Mesodermal cell (in vitro differentiated cells): ENCODE measurements around the gene ITIH5.
"Not testable (repeated sequence)": the region's sequence is repeated elsewhere in the genome, so short reads cannot be mapped to it uniquely, and the experiment has no call there.

Experiments used
- H3K27ac ChIP-seq: 2 replicates; pipeline ENCODE4 v1.7.0; 2013; ENCODE audit warnings: mild to moderate bottlenecking, low read depth, low read length, moderate library complexity; ENCODE audit not compliant: severe bottlenecking
- H3K36me3 ChIP-seq: 2 replicates; pipeline ENCODE4 v1.7.1; 2013; ENCODE audit warnings: mild to moderate bottlenecking, low read length, moderate library complexity; ENCODE audit not compliant: control insufficient read depth, insufficient read depth
- H3K4me1 ChIP-seq: one replicate; pipeline ENCODE4 v1.7.1; 2013; ENCODE audit warnings: mild to moderate bottlenecking, low read length; ENCODE audit not compliant: insufficient read depth, control insufficient read depth, poor library complexity, severe bottlenecking
- H3K4me3 ChIP-seq: 2 replicates; pipeline ENCODE4 v1.7.0; 2013; ENCODE audit warnings: low read length, control low read depth, mild to moderate bottlenecking; ENCODE audit not compliant: insufficient read depth, poor library complexity, severe bottlenecking; ENCODE audit errors: extremely low read depth
- H3K9me3 ChIP-seq: 2 replicates; pipeline ENCODE4 v1.7.1; 2013; ENCODE audit warnings: mild to moderate bottlenecking, low read length, moderate library complexity; ENCODE audit not compliant: control insufficient read depth
- WGBS, 2 experiments: methylation state at CpG; one replicate each; pipeline ENCODE4 v1.1.5; 2013; ENCODE audit warnings: missing lambda C conversion rate in 2 of 2; ENCODE audit not compliant: insufficient coverage in 2 of 2; 5-methylcytosine and 5-hydroxymethylcytosine counted together

The ITIH5 gene

GRCh38 chr10:7659560-7659959 lies 7.2 kb downstream of the ITIH5 start:
- Histone ChIP-seq H3K27ac (no peak overlapping the region), H3K4me3 (no peak overlapping the region), H3K36me3 (no peaks in the 10 kb centered on the region), H3K9me3 (no peaks in the 10 kb centered on the region), H3K4me1 (peaks cover 4% of the 10 kb centered on the region)
- 85 to 90% methylated on average over 2 to 3 of the region's 4 CpGs for WGBS, 2 experiments

GRCh38 chr10:7657552-7657951 lies 9.2 kb downstream of the ITIH5 start:
- H3K4me3 ChIP-seq = no peak overlapping the region
- no peak overlapping the region for H3K27ac ChIP-seq
- peaks cover 4% of the 10 kb centered on the region for H3K4me1 ChIP-seq
- no CpG with 5 or more reads among the region's 2 CpGs for WGBS, 2 experiments
- no peaks in the 10 kb centered on the region for H3K9me3 ChIP-seq
- no peaks in the 10 kb centered on the region for H3K36me3 ChIP-seq

GRCh38 chr10:7657079-7657478 lies 9.7 kb downstream of the ITIH5 start:
- WGBS, 2 experiments = 93 to 97% methylated on average over 8 to 9 of the region's 11 CpGs
- H3K36me3 ChIP-seq, H3K4me1 ChIP-seq, H3K9me3 ChIP-seq, H3K27ac ChIP-seq, H3K4me3 ChIP-seq: not testable (repeated sequence)

GRCh38 chr10:7651853-7652470 lies 14.8 kb downstream of the ITIH5 start:
- Histone ChIP-seq H3K9me3 (no peaks in the 10 kb centered on the region), H3K4me1 (no peaks in the 10 kb centered on the region), H3K4me3 (no peak overlapping the region), H3K36me3 (no peaks in the 10 kb centered on the region), H3K27ac (no peak overlapping the region)
- WGBS, 2 experiments = 85 to 95% methylated on average over 5 to 6 of the region's 7 CpGs

GRCh38 chr10:7649673-7650300 lies 17.0 kb downstream of the ITIH5 start:
- H3K27ac ChIP-seq = no peak overlapping the region
- no peaks in the 10 kb centered on the region for H3K9me3 ChIP-seq
- WGBS, 2 experiments = 80 to 90% methylated on average over 2 of the region's 6 CpGs
- H3K4me3 ChIP-seq = no peak overlapping the region
- H3K36me3 ChIP-seq = no peaks in the 10 kb centered on the region
- H3K4me1 ChIP-seq = no peaks in the 10 kb centered on the region

- Histone ChIP-seq H3K27ac (no peak overlapping the region), H3K9me3 (no peaks in the 10 kb centered on the region), H3K36me3 (no peaks in the 10 kb centered on the region), H3K4me1 (no peaks in the 10 kb centered on the region), H3K4me3 (no peak overlapping the region)
- 81 to 91% methylated on average over 3 to 4 of the region's 4 CpGs for WGBS, 2 experiments
These were observed 19.6 kb downstream of the ITIH5 start for GRCh38 chr10:7647062-7647664.

GRCh38 chr10:7642491-7643011 lies 24.2 kb downstream of the ITIH5 start:
- H3K36me3 ChIP-seq = no peaks in the 10 kb centered on the region

GRCh38 chr10:7635408-7636125 lies 31.2 kb downstream of the ITIH5 start:
- Histone ChIP-seq H3K4me1 (no peaks in the 10 kb centered on the region), H3K27ac (no peak overlapping the region), H3K9me3 (no peaks in the 10 kb centered on the region), H3K4me3 (no peak overlapping the region), H3K36me3 (no peaks in the 10 kb centered on the region)
- 65 to 72% methylated on average over 4 to 6 of the region's 7 CpGs for WGBS, 2 experiments

More at GRCh38 chr10:7642491-7643011, 24.2 kb downstream of the ITIH5 start:
- Histone ChIP-seq H3K9me3 (no peaks in the 10 kb centered on the region), H3K4me1 (no peaks in the 10 kb centered on the region), H3K4me3 (no peak overlapping the region), H3K27ac (no peak overlapping the region)
- 86 to 96% methylated on average over 3 to 4 of the region's 5 CpGs for WGBS, 2 experiments

- WGBS, 2 experiments = 83 to 89% methylated on average over 8 of the region's 10 CpGs
- H3K36me3 ChIP-seq = no peaks in the 10 kb centered on the region
- H3K27ac ChIP-seq = no peak overlapping the region
- no peak overlapping the region for H3K4me3 ChIP-seq
- H3K9me3 ChIP-seq = no peaks in the 10 kb centered on the region
- no peaks in the 10 kb centered on the region for H3K4me1 ChIP-seq
These were observed 32.4 kb downstream of the ITIH5 start for GRCh38 chr10:7634142-7634894.

GRCh38 chr10:7626283-7626682 lies 40.5 kb downstream of the ITIH5 start:
- no peak overlapping the region for H3K4me3 ChIP-seq
- no peak overlapping the region for H3K27ac ChIP-seq
- H3K36me3 ChIP-seq = no peaks in the 10 kb centered on the region
- H3K4me1 ChIP-seq = no peaks in the 10 kb centered on the region
- 74 to 83% methylated on average over 6 to 10 of the region's 10 CpGs for WGBS, 2 experiments
- no peaks in the 10 kb centered on the region for H3K9me3 ChIP-seq
